Astrocyte of the cerebellum (primary cell): Measurements from ENCODE around the gene FABP3.

ENCODE experiments used
- DNase-seq: peaks from one replicate; pipeline ENCODE4 v3.0.0-alpha.2; 2011; ENCODE audit warnings: low read depth
- H3K4me3 ChIP-seq: 2 replicates; pipeline ENCODE4 v1.5.1; 2011; ENCODE audit warnings: mild to moderate bottlenecking, low read depth, low read length, moderate library complexity
- CTCF ChIP-seq: IDR thresholded peaks from 2 replicates; pipeline ENCODE4 v1.5.1; 2012; ENCODE audit warnings: low read length, low read depth, moderate library complexity, mild to moderate bottlenecking; ENCODE audit errors: missing control alignments
- in situ Hi-C: cut with HindIII; loops from 2 replicates; pipeline ENCODE4 v1.10.0; 2017; ENCODE audit warnings: low sequenced_read_pairs

Gene FABP3

DNA sequence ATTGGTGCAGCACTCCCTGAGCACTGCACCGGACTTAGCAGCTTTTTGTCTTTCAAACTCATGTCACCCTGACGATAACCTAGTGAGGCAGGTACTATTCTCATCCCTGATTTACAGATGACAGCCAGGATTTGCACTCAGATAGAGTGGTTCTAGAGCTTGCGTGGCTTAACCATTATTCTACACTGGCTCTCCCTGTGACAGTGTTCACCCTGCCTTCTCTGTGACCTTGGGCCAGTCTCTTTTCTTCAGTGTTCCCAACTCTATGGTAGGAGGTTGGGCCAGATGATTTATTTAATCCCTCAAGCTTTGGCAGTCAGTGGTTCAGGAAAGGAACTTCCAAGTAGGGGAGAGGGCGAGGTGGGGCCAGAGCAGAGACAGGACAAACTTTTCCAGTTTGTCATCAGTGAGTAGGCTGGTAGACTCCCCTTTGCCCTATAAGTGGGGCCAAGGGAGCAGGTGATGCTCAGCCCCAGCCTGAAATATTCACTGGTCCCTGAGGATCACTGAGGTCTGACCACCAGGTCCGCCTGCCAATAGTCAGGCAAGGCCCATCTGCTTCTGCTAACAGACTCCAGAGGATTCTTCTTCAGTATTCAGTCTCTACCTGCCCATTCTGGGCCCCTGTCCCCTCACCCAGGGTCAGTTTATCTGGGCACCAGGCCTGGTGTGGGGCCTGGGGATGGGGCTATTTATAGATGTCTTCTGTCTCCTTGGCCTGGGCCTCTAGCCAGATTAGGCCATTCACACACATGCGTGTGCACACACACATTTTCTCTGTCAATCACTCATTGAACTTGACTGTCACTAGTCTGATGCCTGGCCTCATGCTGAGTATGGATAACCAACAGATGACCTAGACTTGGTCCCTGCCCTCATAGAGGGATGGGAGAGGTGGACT, 8.8 kb upstream of the FABP3 start:
- in situ Hi-C loops, result no loop called here
- no peak for TF ChIP-seq CTCF
- H3K4me3 ChIP-seq, result no peak overlapping the region
- DNase-seq, result no peak

DNA sequence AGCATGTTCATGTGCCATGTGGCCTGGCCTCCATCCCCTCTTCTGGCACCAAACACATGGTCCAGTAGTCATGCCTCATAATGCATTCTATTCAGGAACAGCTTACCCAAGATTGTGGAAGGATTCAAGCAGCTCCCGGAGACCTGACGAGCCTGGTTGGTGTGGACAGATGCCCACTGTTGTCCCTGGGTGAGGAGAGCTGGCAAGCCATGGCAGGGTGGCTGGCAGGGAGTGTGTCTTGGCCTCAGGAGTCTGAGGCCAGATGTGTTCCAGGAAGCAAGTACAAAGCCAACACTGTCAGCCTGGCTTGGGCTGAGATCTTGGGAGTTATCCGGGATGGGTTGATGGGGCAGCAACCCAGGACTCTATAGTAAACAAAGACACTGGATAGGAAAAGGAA, 7.3 kb upstream of the FABP3 start:
- in situ Hi-C loops, result no loop called here
- no peak for TF ChIP-seq CTCF
- H3K4me3 ChIP-seq, result no peak overlapping the region
- DNase-seq, result no peak

GRCh38 chr1:31378001-31378400, 5.1 kb upstream of the FABP3 start:
- no peak for TF ChIP-seq CTCF
- no peak for DNase-seq
- in situ Hi-C loops, result no loop called here
- no peak overlapping the region for H3K4me3 ChIP-seq

DNA sequence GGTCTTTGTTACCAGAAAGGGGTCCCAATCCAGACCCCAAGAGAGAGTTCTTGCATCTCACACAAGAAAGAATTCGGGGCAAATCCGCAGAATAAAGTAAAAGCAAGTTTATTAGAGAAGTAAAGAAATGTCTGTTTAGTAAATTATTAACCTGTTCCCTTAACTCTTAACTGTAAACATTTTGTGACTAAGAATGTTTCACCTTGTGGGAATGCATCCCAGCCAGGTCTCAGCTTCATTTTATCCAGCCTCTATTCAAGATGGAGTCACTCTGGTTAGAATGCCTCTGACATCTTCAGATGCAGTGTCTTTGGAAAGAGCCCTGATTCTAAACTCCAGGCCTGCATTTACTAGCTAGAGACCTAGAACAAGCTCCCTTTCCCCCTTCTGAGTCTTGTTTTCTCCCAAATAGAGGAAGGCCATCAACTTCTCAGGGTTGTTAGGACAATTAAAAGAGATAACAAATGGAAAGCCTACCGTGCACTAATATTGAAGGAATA, 4.5 kb upstream of the FABP3 start:
- no peak for DNase-seq
- H3K4me3 ChIP-seq, result no peak overlapping the region
- TF ChIP-seq CTCF, result no peak
- in situ Hi-C loops, result no loop called here

DNA sequence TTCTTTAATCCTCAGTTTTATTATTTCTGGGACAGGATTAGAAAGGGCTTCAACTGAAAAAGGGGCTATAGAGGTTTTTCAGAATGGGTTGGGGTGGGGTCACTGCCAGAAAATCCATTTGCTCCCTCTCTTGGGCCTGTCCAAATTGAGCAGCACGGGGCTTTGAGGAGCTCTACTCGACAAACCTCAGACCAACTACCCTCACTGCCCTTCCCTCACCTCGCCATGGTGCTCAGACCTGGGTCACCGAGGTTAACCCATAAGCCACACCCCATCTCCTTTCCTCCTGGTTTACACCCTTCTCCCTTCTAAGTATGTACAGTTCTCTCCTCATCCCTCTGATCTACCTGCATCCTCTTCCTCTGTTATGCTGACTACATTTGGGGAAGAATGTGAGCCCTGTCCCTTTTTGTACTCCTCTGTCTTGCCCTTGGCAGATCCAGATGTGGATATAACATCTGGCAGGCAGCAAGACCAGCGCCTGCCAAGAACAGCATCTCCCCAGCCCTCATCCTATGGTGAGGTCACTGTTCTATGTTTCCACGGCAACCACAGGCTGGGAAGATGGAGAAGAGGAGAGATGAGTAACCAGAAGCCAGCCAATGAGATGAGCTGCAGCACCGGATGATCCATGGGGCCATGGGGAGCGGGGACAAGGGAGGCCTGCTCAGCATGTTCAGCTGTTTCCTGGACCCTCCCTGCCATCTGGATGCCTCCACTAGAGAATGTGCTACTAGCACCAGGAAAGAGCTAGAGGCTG, 3.7 kb upstream of the FABP3 start:
- peak; percentile 54 for DNase-seq
- no peak overlapping the region for H3K4me3 ChIP-seq
- in situ Hi-C loops, result no loop called here
- no peak for TF ChIP-seq CTCF

DNA sequence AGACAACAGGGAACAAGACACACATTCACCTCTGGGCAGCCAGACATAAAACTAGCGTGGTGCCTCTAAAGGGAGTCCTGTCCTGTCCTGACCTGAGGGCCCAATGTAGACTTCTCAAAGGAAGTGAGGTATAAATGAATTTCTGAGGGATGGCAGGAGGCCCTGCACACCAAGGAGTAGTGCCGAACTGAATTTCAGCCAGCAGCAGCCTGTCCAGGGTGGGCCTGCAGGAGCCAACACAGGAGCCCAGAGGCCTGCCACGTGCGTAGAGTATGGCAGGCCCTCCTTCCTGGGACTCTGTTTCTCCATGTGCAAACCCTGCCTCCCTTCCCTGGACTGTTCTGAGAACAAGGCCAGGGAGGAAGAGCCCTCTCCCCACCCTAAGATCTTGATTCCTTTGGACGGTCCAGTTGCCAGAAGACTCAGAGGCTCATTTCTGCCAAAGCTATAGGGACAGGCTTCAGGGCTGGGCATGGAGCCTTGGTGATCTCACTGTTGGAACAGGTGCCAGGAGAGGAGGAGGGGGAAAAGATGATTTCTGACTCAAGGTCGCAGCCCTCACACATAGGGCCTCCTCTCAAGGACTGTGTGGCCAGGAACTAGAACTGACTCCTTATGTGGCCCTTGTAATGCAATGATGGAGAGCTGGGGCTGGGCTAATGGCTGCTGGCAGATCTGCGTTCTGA, 1.8 kb upstream of the FABP3 start:
- TF ChIP-seq CTCF, result no peak
- no peak overlapping the region for H3K4me3 ChIP-seq
- in situ Hi-C loops, result no loop called here
- no peak for DNase-seq
